Measurements from ENCODE around the gene GCM1. TPM values are rescaled to one million over a fixed set of nuclear protein-coding genes. Genes with fewer than 3 reads are reported as not detected.

The GCM1 gene
- total RNA-seq, 4 donors from 2014 or later: not detected

- no peak for TF ChIP-seq POLR2A (IDR thresholded peaks at IDR 0.05)
- peak; percentile 24 to 60 for ATAC-seq
- Histone ChIP-seq H3K9me3 (no peaks in the 10 kb centered on the region), H3K27ac (no peak overlapping the region), H3K4me1 (no peaks in the 10 kb centered on the region), H3K4me3 (no peak overlapping the region), H3K27me3 (no peaks in the 10 kb centered on the region), H3K36me3 (no peaks in the 10 kb centered on the region)
- no peak for DNase-seq
- in situ Hi-C loops (cut with MboI; ENCODE audit: low sequenced_read_pairs in 4 of 4): loop anchor here (25.0 kb wide), 1 partner anchor 583 kb away; no protein-coding TSS in a partner anchor
- intact Hi-C loops (cut with DNase I; ENCODE audit: low total_unique reads): no loop called here
Measured at GRCh38 chr6:53154794-53155193, 6.2 kb upstream of the GCM1 start.

GRCh38 chr6:53154071-53154470 lies 5.4 kb upstream of the GCM1 start:
- in situ Hi-C loops (cut with MboI; ENCODE audit: low sequenced_read_pairs in 4 of 4): loop anchor here (25.0 kb wide), 1 partner anchor 583 kb away; no protein-coding TSS in a partner anchor

DNA sequence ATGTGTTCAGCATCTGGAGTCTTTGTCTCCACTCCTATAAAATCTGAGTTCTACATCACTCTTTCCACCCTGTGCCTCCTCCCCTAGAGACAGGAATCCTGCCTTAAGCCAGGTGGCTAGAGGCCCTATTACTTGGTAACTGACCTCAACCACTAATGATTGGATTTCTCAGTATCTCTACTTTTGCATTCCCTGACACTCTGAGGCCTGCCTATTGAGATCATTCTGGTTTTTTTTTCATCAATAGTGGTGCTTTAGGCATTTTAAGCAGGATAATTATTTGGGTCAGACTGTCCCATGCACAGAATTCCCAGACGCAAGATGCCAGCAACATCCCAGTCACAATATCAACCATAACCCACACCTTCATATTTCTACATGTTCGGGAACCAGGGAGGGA lies 3.9 kb upstream of the GCM1 start:
- Histone ChIP-seq H3K27me3 (no peaks in the 10 kb centered on the region), H3K9me3 (no peaks in the 10 kb centered on the region), H3K4me3 (no peak overlapping the region), H3K4me1 (no peaks in the 10 kb centered on the region), H3K36me3 (no peaks in the 10 kb centered on the region), H3K27ac (no peak overlapping the region)
- intact Hi-C loops (cut with DNase I; ENCODE audit: low total_unique reads): no loop called here
- TF ChIP-seq POLR2A (IDR thresholded peaks at IDR 0.05): no peak
- TF ChIP-seq, protein P1, sequence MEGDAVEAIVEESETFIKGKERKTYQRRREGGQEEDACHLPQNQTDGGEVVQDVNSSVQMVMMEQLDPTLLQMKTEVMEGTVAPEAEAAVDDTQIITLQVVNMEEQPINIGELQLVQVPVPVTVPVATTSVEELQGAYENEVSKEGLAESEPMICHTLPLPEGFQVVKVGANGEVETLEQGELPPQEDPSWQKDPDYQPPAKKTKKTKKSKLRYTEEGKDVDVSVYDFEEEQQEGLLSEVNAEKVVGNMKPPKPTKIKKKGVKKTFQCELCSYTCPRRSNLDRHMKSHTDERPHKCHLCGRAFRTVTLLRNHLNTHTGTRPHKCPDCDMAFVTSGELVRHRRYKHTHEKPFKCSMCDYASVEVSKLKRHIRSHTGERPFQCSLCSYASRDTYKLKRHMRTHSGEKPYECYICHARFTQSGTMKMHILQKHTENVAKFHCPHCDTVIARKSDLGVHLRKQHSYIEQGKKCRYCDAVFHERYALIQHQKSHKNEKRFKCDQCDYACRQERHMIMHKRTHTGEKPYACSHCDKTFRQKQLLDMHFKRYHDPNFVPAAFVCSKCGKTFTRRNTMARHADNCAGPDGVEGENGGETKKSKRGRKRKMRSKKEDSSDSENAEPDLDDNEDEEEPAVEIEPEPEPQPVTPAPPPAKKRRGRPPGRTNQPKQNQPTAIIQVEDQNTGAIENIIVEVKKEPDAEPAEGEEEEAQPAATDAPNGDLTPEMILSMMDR (IDR thresholded peaks at IDR 0.05 in 4 of 5, conservative IDR thresholded peaks at IDR 0.05 in 1 of 5): no peak
- DNase-seq: no peak
- in situ Hi-C loops (cut with MboI; ENCODE audit: low sequenced_read_pairs in 4 of 4): loop anchor here (25.0 kb wide), 1 partner anchor 585 kb away; no protein-coding TSS in a partner anchor
- ATAC-seq: no peak

More at GRCh38 chr6:53154071-53154470, 5.4 kb upstream of the GCM1 start:
- DNase-seq (no peak), ATAC-seq (no peak)
- H3K36me3 ChIP-seq: no peaks in the 10 kb centered on the region
- H3K4me3 ChIP-seq: no peak overlapping the region
- TF ChIP-seq POLR2A (IDR thresholded peaks at IDR 0.05): no peak
- TF ChIP-seq, protein P1 (IDR thresholded peaks at IDR 0.05 in 4 of 5, conservative IDR thresholded peaks at IDR 0.05 in 1 of 5): no peak
- H3K27me3 ChIP-seq: no peaks in the 10 kb centered on the region
- intact Hi-C loops (cut with DNase I; ENCODE audit: low total_unique reads): no loop called here
- H3K27ac ChIP-seq: no peak overlapping the region
- H3K9me3 ChIP-seq: no peaks in the 10 kb centered on the region
- no peaks in the 10 kb centered on the region for H3K4me1 ChIP-seq

GRCh38 chr6:53151676-53152075 lies 3.0 kb upstream of the GCM1 start:
- Histone ChIP-seq H3K27ac (no peak overlapping the region), H3K4me1 (no peaks in the 10 kb centered on the region), H3K9me3 (no peaks in the 10 kb centered on the region), H3K36me3 (no peaks in the 10 kb centered on the region), H3K27me3 (no peaks in the 10 kb centered on the region), H3K4me3 (no peak overlapping the region)
- ATAC-seq (no peak), DNase-seq (no peak)
- TF ChIP-seq, protein P1 (IDR thresholded peaks at IDR 0.05 in 4 of 5, conservative IDR thresholded peaks at IDR 0.05 in 1 of 5): no peak
- TF ChIP-seq POLR2A (IDR thresholded peaks at IDR 0.05): no peak
- in situ Hi-C loops (cut with MboI; ENCODE audit: low sequenced_read_pairs in 4 of 4) (loop anchor here (25.0 kb wide), 1 partner anchor 586 kb away; no protein-coding TSS in a partner anchor), intact Hi-C loops (cut with DNase I; ENCODE audit: low total_unique reads) (no loop called here)

DNA sequence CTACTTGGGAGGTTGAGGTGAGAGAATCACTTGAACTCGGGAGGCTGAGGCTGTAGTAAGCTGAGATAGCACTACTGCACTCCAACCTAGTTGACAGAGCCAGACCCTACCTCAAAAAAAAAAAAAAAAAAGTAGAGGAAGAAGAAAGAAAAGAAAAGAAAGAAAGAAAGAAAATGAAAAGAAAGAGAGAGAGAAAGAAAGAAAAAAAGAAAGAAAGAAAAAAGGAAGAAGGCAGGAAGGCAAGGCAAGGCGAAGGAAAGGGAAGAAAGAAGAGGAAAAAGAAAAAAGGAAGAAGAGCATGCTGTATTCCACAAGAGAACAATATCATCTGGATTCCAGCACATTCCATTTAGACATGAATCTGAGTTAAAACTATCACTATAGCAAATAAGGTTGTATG lies 3.8 kb downstream of the GCM1 start:
- intact Hi-C loops (cut with DNase I; ENCODE audit: low total_unique reads): no loop called here
- Histone ChIP-seq H3K4me1 (no peaks in the 10 kb centered on the region), H3K27ac (no peak overlapping the region)

More for the DNA sequence above, 3.8 kb downstream of the GCM1 start:
- in situ Hi-C loops (cut with MboI; ENCODE audit: low sequenced_read_pairs in 4 of 4): no loop called here
- DNase-seq (no peak), ATAC-seq (no peak)
- Histone ChIP-seq H3K36me3 (no peaks in the 10 kb centered on the region), H3K9me3 (no peaks in the 10 kb centered on the region), H3K27me3 (peaks cover 0 to 4% (median 0%) of the 10 kb centered on the region in 3 donors), H3K4me3 (no peak overlapping the region)
- TF ChIP-seq POLR2A (IDR thresholded peaks at IDR 0.05): no peak
- TF ChIP-seq, protein P1 (IDR thresholded peaks at IDR 0.05 in 4 of 5, conservative IDR thresholded peaks at IDR 0.05 in 1 of 5): no peak

Data from gastrocnemius medialis (tissue), 4 donors.